ENCODE measurements around the gene STBD1.
"Not testable (repeated sequence)": the region's sequence is repeated elsewhere in the genome, so short reads cannot be mapped to it uniquely, and the experiment has no call there.

Gene STBD1

GRCh38 chr4:76357981-76358380 is 51.4 kb downstream of the STBD1 start:
- peaks cover 3% of the 10 kb centered on the region; the same call in 1 of the 2 replicates for H3K9me3 ChIP-seq (ENCODE audit: insufficient read depth, low read depth, low read length)
- H3K79me2 ChIP-seq (ENCODE audit: insufficient read depth, low read length), result no peaks in the 10 kb centered on the region
- no peaks in the 10 kb centered on the region for H3K27me3 ChIP-seq (ENCODE audit: insufficient read depth, low read length, poor library complexity, severe bottlenecking)
- H4K20me1 ChIP-seq (ENCODE audit: insufficient read depth, low read length, poor library complexity, severe bottlenecking), result no peaks in the 10 kb centered on the region
- no peak overlapping the region for H3K9ac ChIP-seq (ENCODE audit: low read depth, low read length, poor library complexity, severe bottlenecking)
- no peaks in the 10 kb centered on the region for H3F3A ChIP-seq (ENCODE audit: low read depth)
- no peak overlapping the region for H2AFZ ChIP-seq (ENCODE audit: low read length)
- H3K4me2 ChIP-seq (ENCODE audit: low read depth, low read length, poor library complexity, severe bottlenecking), result no peak overlapping the region
- no peaks in the 10 kb centered on the region for H3K4me1 ChIP-seq (ENCODE audit: insufficient read depth, low read length, poor library complexity, severe bottlenecking)
- no peaks in the 10 kb centered on the region for H3K36me3 ChIP-seq (ENCODE audit: insufficient read depth, low read length)
- TF ChIP-seq CTCF (conservative IDR thresholded peaks at IDR 0.05; ENCODE audit: low read length) (no peak), EZH2phosphoT487 (IDR thresholded peaks at IDR 0.05; ENCODE audit: borderline replicate concordance) (no peak)
- H3K9me2 ChIP-seq (replicated peaks; ENCODE audit: low read depth, low read length), result no peaks in the 10 kb centered on the region
- no peak overlapping the region for H3K4me3 ChIP-seq (ENCODE audit: low read length, poor library complexity, severe bottlenecking)

- H3F3A ChIP-seq (ENCODE audit: low read depth); H3K4me1 ChIP-seq (ENCODE audit: insufficient read depth, low read length, poor library complexity, severe bottlenecking); H3K4me2 ChIP-seq (ENCODE audit: low read depth, low read length, poor library complexity, severe bottlenecking); H3K79me2 ChIP-seq (ENCODE audit: insufficient read depth, low read length); H3K9me2 ChIP-seq (replicated peaks; ENCODE audit: low read depth, low read length); H3K4me3 ChIP-seq (ENCODE audit: low read length, poor library complexity, severe bottlenecking); H3K9me3 ChIP-seq (ENCODE audit: insufficient read depth, low read depth, low read length); H4K20me1 ChIP-seq (ENCODE audit: insufficient read depth, low read length, poor library complexity, severe bottlenecking); H3K27me3 ChIP-seq (ENCODE audit: insufficient read depth, low read length, poor library complexity, severe bottlenecking); H3K36me3 ChIP-seq (ENCODE audit: insufficient read depth, low read length); H2AFZ ChIP-seq (ENCODE audit: low read length); H3K9ac ChIP-seq (ENCODE audit: low read depth, low read length, poor library complexity, severe bottlenecking): not testable (repeated sequence)
Observed at GRCh38 chr4:76359881-76360466, 53.4 kb downstream of the STBD1 start.
